ENCODE data around the gene DENND4A. TPM values are rescaled to one million over a fixed set of nuclear protein-coding genes. Genes with fewer than 3 reads are reported as not detected.

The DENND4A gene
- total RNA-seq, 1 donor from 2014 or later, result 17.1 TPM

DNA sequence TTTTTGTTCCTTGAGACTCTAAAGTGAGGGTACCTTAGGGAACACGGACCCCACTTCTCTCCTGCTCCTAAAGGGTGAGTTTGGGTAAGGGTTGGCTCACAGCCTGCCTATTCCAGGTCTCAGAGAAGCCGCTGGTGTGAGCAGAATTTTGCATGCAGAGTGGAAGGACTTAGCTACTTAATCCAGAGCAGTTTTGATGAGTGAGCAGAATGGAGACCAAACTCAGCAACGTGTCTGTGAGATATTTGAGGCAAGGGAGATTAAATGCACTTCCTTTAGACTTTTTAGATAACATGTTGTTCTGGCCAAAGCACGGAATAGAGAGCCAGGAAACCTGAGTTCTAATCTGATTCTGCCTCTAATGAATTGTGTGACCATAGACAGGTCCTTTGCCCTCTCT is 165.2 kb downstream of the DENND4A start:
- TF ChIP-seq, protein P1, sequence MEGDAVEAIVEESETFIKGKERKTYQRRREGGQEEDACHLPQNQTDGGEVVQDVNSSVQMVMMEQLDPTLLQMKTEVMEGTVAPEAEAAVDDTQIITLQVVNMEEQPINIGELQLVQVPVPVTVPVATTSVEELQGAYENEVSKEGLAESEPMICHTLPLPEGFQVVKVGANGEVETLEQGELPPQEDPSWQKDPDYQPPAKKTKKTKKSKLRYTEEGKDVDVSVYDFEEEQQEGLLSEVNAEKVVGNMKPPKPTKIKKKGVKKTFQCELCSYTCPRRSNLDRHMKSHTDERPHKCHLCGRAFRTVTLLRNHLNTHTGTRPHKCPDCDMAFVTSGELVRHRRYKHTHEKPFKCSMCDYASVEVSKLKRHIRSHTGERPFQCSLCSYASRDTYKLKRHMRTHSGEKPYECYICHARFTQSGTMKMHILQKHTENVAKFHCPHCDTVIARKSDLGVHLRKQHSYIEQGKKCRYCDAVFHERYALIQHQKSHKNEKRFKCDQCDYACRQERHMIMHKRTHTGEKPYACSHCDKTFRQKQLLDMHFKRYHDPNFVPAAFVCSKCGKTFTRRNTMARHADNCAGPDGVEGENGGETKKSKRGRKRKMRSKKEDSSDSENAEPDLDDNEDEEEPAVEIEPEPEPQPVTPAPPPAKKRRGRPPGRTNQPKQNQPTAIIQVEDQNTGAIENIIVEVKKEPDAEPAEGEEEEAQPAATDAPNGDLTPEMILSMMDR (IDR thresholded peaks at IDR 0.05; ENCODE audit: unreplicated experiment), result no peak
- peaks cover 31% of the 10 kb centered on the region for H3K36me3 Mint-ChIP-seq (ENCODE audit: low read depth, unreplicated experiment)
- H3K4me3 Mint-ChIP-seq (ENCODE audit: unreplicated experiment), result no peak overlapping the region
- peaks cover 4% of the 10 kb centered on the region for H3K4me1 Mint-ChIP-seq (ENCODE audit: unreplicated experiment)
- peaks cover 1% of the 10 kb centered on the region for H3K27me3 Mint-ChIP-seq (ENCODE audit: unreplicated experiment)
- no peaks in the 10 kb centered on the region for H3K9me3 Mint-ChIP-seq (ENCODE audit: unreplicated experiment)
- DNase-seq (ENCODE audit: low spot score), result no peak
- H3K27ac Mint-ChIP-seq (ENCODE audit: unreplicated experiment), result no peak overlapping the region

DNA sequence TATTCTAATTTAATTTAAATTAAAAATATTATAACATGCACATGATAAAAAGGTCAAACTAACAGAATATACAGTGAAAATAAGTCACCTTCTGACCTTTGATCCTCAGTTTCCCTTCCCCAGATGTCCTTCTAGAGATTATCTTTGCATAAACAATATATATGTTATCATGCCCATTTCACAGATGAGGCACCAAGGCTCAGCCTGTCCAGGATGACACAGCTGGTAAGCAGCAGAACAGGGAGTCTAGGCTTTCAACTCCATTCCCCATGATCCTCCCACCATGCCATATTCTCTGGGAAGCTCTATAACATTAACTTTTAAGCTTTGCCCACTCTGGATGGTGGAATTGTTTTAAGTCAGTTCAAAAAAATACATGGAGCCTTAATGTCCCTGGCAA is 169.0 kb downstream of the DENND4A start:
- peaks cover 26% of the 10 kb centered on the region for H3K36me3 Mint-ChIP-seq (ENCODE audit: low read depth, unreplicated experiment)
- H3K4me1 Mint-ChIP-seq (ENCODE audit: unreplicated experiment), result peaks cover 20% of the 10 kb centered on the region
- H3K27ac Mint-ChIP-seq (ENCODE audit: unreplicated experiment), result no peak overlapping the region
- no peak for DNase-seq (ENCODE audit: low spot score)
- no peaks in the 10 kb centered on the region for H3K9me3 Mint-ChIP-seq (ENCODE audit: unreplicated experiment)
- H3K4me3 Mint-ChIP-seq (ENCODE audit: unreplicated experiment), result no peak overlapping the region
- TF ChIP-seq, protein P1 (IDR thresholded peaks at IDR 0.05; ENCODE audit: unreplicated experiment), result no peak
- peaks cover 1% of the 10 kb centered on the region for H3K27me3 Mint-ChIP-seq (ENCODE audit: unreplicated experiment)

DNA sequence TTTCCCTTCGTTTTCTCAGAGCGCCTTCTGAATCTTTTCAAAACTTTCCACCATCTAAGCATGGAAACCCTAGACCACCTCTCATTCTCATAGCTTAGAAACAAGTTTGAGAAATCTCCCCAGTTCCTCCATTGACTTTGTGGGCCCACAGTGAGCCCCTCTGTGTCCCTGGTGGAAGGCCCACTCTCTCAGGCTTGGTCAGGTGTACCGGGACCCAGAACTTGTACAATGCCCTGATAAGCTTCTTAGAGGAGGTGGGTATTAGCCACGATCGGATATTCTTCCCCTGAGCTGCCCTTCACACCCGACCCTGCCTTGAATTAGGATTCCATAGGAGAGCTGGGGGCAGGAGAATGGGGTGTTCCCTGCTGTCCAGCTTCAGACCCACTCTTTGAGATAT is 170.5 kb downstream of the DENND4A start, which contains the start of gene SLC24A1:
SLC24A1 (plus strand) TSS at position 301 of the 400 bp plus-strand sequence. CDS start 2,143 bp downstream, outside the sequence.
- Mint-ChIP-seq H3K36me3 (ENCODE audit: low read depth, unreplicated experiment) (peaks cover 26% of the 10 kb centered on the region), H3K27me3 (ENCODE audit: unreplicated experiment) (peaks cover 1% of the 10 kb centered on the region), H3K4me3 (ENCODE audit: unreplicated experiment) (no peak within 1 kb of the TSS), H3K27ac (ENCODE audit: unreplicated experiment) (no peak within 1 kb of the TSS), H3K4me1 (ENCODE audit: unreplicated experiment) (peaks cover 20% of the 10 kb centered on the region), H3K9me3 (ENCODE audit: unreplicated experiment) (no peaks in the 10 kb centered on the region)
- TF ChIP-seq, protein P1 (IDR thresholded peaks at IDR 0.05; ENCODE audit: unreplicated experiment), result no peak
- no peak for DNase-seq (ENCODE audit: low spot score)

DNA sequence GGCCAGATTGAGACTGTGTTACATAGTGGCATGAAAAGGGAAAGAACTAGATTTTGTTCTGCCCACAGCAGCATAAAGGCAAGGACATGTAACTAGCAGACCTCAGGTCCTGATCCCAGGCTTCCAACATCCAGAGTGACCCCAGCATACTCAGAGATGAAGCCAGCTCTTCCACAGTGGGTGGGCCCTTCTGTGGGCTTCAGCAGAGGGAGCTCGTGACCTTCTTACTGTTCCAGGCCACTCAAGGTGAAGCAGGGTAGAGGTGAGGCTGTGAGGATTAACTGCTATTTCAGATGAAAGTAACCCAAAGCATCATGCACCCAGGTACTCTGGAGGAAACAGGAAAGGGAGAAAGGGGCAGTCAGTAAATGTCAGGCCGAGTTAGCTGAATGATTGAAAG is 171.3 kb downstream of the DENND4A start:
- Mint-ChIP-seq H3K4me3 (ENCODE audit: unreplicated experiment) (no peak overlapping the region), H3K27ac (ENCODE audit: unreplicated experiment) (no peak overlapping the region), H3K27me3 (ENCODE audit: unreplicated experiment) (peaks cover 1% of the 10 kb centered on the region), H3K4me1 (ENCODE audit: unreplicated experiment) (peaks cover 20% of the 10 kb centered on the region), H3K9me3 (ENCODE audit: unreplicated experiment) (no peaks in the 10 kb centered on the region), H3K36me3 (ENCODE audit: low read depth, unreplicated experiment) (peaks cover 20% of the 10 kb centered on the region)
- TF ChIP-seq, protein P1 (IDR thresholded peaks at IDR 0.05; ENCODE audit: unreplicated experiment), result no peak
- DNase-seq (ENCODE audit: low spot score), result no peak

DNA sequence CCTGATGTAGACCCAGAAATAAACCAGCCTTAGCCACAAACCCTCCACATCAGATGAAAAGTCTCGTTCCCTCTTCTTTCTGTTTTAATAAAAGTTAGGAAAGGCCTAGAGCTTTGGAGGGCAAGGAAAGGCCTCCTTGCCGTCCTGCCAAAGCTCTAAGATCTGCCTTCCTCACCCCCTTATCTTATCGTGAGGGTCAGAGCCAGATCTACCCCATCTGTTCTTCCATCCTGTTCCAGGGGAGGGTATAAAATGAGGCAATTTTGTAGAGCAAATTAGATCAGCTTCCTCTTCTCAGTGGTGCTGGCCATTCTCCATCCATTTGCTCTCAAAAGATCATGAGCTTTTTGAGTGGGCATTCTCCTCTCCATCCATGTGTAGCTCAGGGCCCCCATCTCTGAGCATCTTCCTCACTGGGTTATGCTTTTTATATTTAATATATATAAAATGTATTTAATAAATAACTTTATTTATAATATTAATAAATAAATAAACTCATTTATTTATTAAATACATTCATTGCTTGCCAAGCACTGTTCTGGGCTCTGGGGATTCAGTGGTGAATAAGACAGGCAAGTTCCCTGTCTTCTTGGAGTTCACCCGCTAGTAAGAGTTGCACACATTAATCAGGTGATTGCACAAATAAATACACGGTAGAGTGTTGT is 172.3 kb downstream of the DENND4A start:
- Mint-ChIP-seq H3K27me3 (ENCODE audit: unreplicated experiment) (peaks cover 1% of the 10 kb centered on the region), H3K27ac (ENCODE audit: unreplicated experiment) (no peak overlapping the region), H3K9me3 (ENCODE audit: unreplicated experiment) (no peaks in the 10 kb centered on the region), H3K4me1 (ENCODE audit: unreplicated experiment) (peaks cover 20% of the 10 kb centered on the region), H3K4me3 (ENCODE audit: unreplicated experiment) (no peak overlapping the region), H3K36me3 (ENCODE audit: low read depth, unreplicated experiment) (peaks cover 10% of the 10 kb centered on the region)
- no peak for DNase-seq (ENCODE audit: low spot score)
- TF ChIP-seq, protein P1 (IDR thresholded peaks at IDR 0.05; ENCODE audit: unreplicated experiment), result no peak

Measured in endothelial cell (in vitro differentiated cells).